ENCODE measurements around the gene MACROD2. TPM values are rescaled to one million over a fixed set of nuclear protein-coding genes. Genes with fewer than 3 reads are reported as not detected.

Gene MACROD2
- total and polyA plus RNA-seq, 2 of the 4 experiments (the other 2 are of a cell fraction) = not detected

DNA sequence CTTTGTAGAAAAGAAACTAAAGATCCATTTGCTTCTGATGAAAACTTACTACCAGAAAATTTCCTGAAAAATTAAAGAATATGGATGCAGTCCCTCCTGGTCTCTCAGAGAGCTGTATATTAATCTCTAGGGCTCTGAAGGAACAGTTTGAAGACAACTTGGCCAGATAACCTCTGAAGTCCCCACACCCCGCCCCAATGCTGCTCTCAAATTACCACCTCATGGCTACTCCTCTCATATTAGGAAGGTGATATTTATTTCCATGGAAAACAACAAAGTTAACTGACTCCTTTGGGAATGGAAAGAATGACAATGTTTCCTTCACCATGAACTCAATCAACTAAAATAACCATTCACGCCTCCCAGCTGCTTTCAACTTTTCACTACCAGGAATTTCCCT is 750.5 kb downstream of the MACROD2 start:
- no peak overlapping the region for H2BK5ac ChIP-seq (ENCODE audit: low read depth, low read length, poor library complexity, severe bottlenecking)
- H2AK9ac ChIP-seq (replicated peaks; ENCODE audit: low read depth, low read length, poor library complexity) = no peak overlapping the region
- no peaks in the 10 kb centered on the region for H3K36me3 ChIP-seq (ENCODE audit: control insufficient read depth, insufficient read depth, low read length)
- in situ Hi-C loops (cut with MboI; ENCODE audit: low sequenced_read_pairs) = no loop called here
- no peaks in the 10 kb centered on the region for H3K27me3 ChIP-seq (ENCODE audit: control insufficient read depth, insufficient read depth, low read length)
- ChIA-PET POLR2A (ENCODE audit: unreplicated experiment) (no interaction called here), CTCF (no interaction called here)
- H3K9me1 ChIP-seq (ENCODE audit: insufficient read depth, low read length) = no peaks in the 10 kb centered on the region
- no peak overlapping the region for H3K27ac ChIP-seq (ENCODE audit: insufficient read depth, low read length)
- DNase-seq (no peak), ATAC-seq (ENCODE audit: low read depth) (no peak)
- no peak overlapping the region for H3K4ac ChIP-seq (ENCODE audit: low read depth, low read length)
- no peaks in the 10 kb centered on the region for H3K79me1 ChIP-seq (ENCODE audit: low read depth in 1 of 2, low read length in 2 of 2)
- no peak overlapping the region for H3K18ac ChIP-seq (ENCODE audit: low read depth, low read length)
- TF ChIP-seq MAZ (IDR thresholded peaks at IDR 0.05; ENCODE audit: borderline replicate concordance, low read depth, low read length) = no peak
- no peak for TF ChIP-seq CHD1 (IDR thresholded peaks at IDR 0.05; ENCODE audit: low read depth, low read length)
- TF ChIP-seq USF2 (IDR thresholded peaks at IDR 0.05; ENCODE audit: low read depth, low read length) = no peak
- TF ChIP-seq RCOR1 (IDR thresholded peaks at IDR 0.05; ENCODE audit: insufficient replicate concordance, low read length) = no peak
- TF ChIP-seq POLR2A (IDR thresholded peaks at IDR 0.05; ENCODE audit: low read depth, low read length) = no peak
- no peak for TF ChIP-seq BHLHE40 (IDR thresholded peaks at IDR 0.05; ENCODE audit: low read depth, low read length)
- TF ChIP-seq SMC3 (IDR thresholded peaks at IDR 0.05; ENCODE audit: low read depth, low read length) = no peak
- TF ChIP-seq FOS (IDR thresholded peaks at IDR 0.05; ENCODE audit: low read depth, low read length) = no peak
- no peak for TF ChIP-seq RFX5 (IDR thresholded peaks at IDR 0.05; ENCODE audit: low read depth, low read length)
- TF ChIP-seq MAFK (IDR thresholded peaks at IDR 0.05; ENCODE audit: low read depth, low read length) = no peak
- TF ChIP-seq, protein P1, sequence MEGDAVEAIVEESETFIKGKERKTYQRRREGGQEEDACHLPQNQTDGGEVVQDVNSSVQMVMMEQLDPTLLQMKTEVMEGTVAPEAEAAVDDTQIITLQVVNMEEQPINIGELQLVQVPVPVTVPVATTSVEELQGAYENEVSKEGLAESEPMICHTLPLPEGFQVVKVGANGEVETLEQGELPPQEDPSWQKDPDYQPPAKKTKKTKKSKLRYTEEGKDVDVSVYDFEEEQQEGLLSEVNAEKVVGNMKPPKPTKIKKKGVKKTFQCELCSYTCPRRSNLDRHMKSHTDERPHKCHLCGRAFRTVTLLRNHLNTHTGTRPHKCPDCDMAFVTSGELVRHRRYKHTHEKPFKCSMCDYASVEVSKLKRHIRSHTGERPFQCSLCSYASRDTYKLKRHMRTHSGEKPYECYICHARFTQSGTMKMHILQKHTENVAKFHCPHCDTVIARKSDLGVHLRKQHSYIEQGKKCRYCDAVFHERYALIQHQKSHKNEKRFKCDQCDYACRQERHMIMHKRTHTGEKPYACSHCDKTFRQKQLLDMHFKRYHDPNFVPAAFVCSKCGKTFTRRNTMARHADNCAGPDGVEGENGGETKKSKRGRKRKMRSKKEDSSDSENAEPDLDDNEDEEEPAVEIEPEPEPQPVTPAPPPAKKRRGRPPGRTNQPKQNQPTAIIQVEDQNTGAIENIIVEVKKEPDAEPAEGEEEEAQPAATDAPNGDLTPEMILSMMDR (conservative IDR thresholded peaks at IDR 0.05; ENCODE audit: low read depth, low read length) = no peak
- TF ChIP-seq CEBPB (IDR thresholded peaks at IDR 0.05; ENCODE audit: low read depth, low read length) = no peak
- no peak overlapping the region for H4K8ac ChIP-seq (ENCODE audit: low read depth in 2 of 2, low read length in 2 of 2)
- H3K4me3 ChIP-seq (ENCODE audit: insufficient read depth, low read depth, low read length) = no peak overlapping the region
- no peak overlapping the region for H3K23ac ChIP-seq (ENCODE audit: low read depth, low read length)
- WGBS, 2 experiments (ENCODE audit: extremely low coverage in 2 of 2, insufficient read length in 1 of 2) = no CpG with 5 or more reads among the region's 2 CpGs
- H3K4me2 ChIP-seq (ENCODE audit: low read depth, low read length) = no peak overlapping the region
- H4K91ac ChIP-seq (ENCODE audit: insufficient read depth, low read depth, low read length) = no peak overlapping the region
- H2BK120ac ChIP-seq (ENCODE audit: low read depth, low read length) = no peak overlapping the region
- no peaks in the 10 kb centered on the region for H4K20me1 ChIP-seq (ENCODE audit: insufficient read depth, low read length)
- no peak overlapping the region for H2BK20ac ChIP-seq (ENCODE audit: low read depth, low read length)
- H3K4me1 ChIP-seq (ENCODE audit: control insufficient read depth, insufficient read depth, low read length) = no peaks in the 10 kb centered on the region
- no peak overlapping the region for H2AK5ac ChIP-seq (ENCODE audit: low read depth, low read length)
- no peak overlapping the region for H3K14ac ChIP-seq (replicated peaks; ENCODE audit: low read depth, low read length)
- dilution Hi-C loops (cut with HindIII; ENCODE audit: low sequenced_read_pairs, unreplicated experiment) = no loop called here
- intact Hi-C loops (cut with micrococcal nuclease) = no loop called here
- H2BK15ac ChIP-seq (ENCODE audit: low read depth, low read length) = no peak overlapping the region
- no peak overlapping the region for H4K5ac ChIP-seq (ENCODE audit: low read depth, low read length)
- no peak overlapping the region for H3K9ac ChIP-seq (ENCODE audit: low read depth, low read length)
- no peaks in the 10 kb centered on the region for H3K9me3 ChIP-seq (ENCODE audit: control insufficient read depth, insufficient read depth, low read length)
- no TSS peak for BruUV-seq (replicated peaks)
- no peak overlapping the region for H3K56ac ChIP-seq (ENCODE audit: extremely low read depth, insufficient read depth, low read length)
- no peak overlapping the region for H2AFZ ChIP-seq (replicated peaks; ENCODE audit: low read length, poor library complexity)

Data from IMR-90 (cell line).